ENCODE measurements around the gene PIK3AP1. TPM values are rescaled to one million over a fixed set of nuclear protein-coding genes. Genes with fewer than 3 reads are reported as not detected.

Gene PIK3AP1
- total and polyA plus RNA-seq, 2 of the 13 experiments (the other 11 are each of a cell fraction or from before 2014, with no cell fraction given), result 3.6 to 13.8 TPM

DNA sequence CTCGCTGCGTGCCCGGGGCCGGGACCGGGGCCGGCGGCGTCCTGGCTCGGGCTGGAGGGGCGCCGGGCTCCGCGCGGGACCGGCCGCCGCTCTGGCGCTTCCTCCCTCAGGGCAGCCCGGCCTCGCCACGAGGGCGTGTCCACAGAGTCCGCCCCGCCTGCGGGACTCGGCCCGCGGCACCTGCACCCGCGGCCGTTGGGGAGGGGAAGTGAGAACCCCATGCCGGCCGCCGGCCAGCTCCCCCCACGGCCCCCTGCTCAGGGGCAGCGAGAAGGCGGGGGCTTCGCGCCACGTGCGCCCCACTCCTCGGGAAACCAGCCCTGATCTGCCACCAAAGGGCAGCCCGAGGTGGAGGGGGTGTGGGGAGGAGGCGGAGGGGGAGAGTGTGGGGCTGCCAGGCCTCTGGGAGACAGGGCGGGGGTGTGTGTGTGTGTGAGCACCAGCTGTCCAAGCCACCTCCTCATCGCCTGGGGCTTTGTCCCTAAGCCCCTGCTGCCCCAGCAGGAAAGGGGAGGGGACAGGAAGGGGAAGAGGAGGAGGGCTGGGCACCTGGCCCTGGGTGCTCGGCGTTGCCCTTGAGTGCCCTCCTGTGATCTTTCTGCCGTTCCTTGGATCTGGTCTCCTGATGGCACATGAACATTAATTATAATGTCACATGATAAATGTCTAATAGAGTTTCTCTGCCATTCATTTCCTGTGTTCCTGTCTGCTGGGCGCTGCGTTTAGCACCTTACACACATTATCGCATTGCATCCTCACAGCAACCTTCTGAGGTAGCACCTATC is at the start of gene PIK3AP1 (continued):
- TF ChIP-seq MTERF4 (CRISPR knock-in tag; IDR thresholded peaks at IDR 0.05), result no peak
- TF ChIP-seq FIP1L1 (IDR thresholded peaks at IDR 0.05; ENCODE audit: borderline replicate concordance, insufficient read depth, low read depth, low read length), result no peak
- 0 out of 2 replicates have a peak, but pooled peaks have one; percentile 33 for TF ChIP-seq HNRNPL (IDR thresholded peaks at IDR 0.05; ENCODE audit: low read depth, low read length)
- no peak for TF ChIP-seq LCORL (IDR thresholded peaks at IDR 0.05)
- TF ChIP-seq LCORL (CRISPR knock-in tag; IDR thresholded peaks at IDR 0.05), result no peak
- peak; percentile 58; the same call in 1 of the 2 replicates for TF ChIP-seq SALL2 (CRISPR knock-in tag; IDR thresholded peaks at IDR 0.05)
- no peak for TF ChIP-seq GTF3A (CRISPR knock-in tag; conservative IDR thresholded peaks at IDR 0.05)
- no peak for TF ChIP-seq RCOR2 (CRISPR knock-in tag; IDR thresholded peaks at IDR 0.05)
- no peak for TF ChIP-seq SRF (IDR thresholded peaks at IDR 0.05; ENCODE audit: low read depth, low read length)
- TF ChIP-seq HCFC1 (IDR thresholded peaks at IDR 0.05; ENCODE audit: low read depth, low read length), result no peak
- TF ChIP-seq, protein P1, sequence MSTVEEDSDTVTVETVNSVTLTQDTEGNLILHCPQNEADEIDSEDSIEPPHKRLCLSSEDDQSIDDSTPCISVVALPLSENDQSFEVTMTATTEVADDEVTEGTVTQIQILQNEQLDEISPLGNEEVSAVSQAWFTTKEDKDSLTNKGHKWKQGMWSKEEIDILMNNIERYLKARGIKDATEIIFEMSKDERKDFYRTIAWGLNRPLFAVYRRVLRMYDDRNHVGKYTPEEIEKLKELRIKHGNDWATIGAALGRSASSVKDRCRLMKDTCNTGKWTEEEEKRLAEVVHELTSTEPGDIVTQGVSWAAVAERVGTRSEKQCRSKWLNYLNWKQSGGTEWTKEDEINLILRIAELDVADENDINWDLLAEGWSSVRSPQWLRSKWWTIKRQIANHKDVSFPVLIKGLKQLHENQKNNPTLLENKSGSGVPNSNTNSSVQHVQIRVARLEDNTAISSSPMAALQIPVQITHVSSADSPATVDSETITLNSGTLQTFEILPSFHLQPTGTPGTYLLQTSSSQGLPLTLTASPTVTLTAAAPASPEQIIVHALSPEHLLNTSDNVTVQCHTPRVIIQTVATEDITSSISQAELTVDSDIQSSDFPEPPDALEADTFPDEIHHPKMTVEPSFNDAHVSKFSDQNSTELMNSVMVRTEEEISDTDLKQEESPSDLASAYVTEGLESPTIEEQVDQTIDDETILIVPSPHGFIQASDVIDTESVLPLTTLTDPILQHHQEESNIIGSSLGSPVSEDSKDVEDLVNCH (CRISPR knock-in tag; IDR thresholded peaks at IDR 0.05), result no peak
- no peak for TF ChIP-seq GATAD2A (CRISPR knock-in tag; IDR thresholded peaks at IDR 0.05)
- TF ChIP-seq NR2F2 (IDR thresholded peaks at IDR 0.05; ENCODE audit: borderline replicate concordance, low read depth), result no peak
- TF ChIP-seq TCF7 (IDR thresholded peaks at IDR 0.05; ENCODE audit: low read depth), result no peak; the same call in 1 of the 2 replicates
- no peak for TF ChIP-seq MAFF (IDR thresholded peaks at IDR 0.05; ENCODE audit: low read depth, low read length)
- no peak for TF ChIP-seq ZBTB8A (CRISPR knock-in tag; IDR thresholded peaks at IDR 0.05; ENCODE audit: borderline replicate concordance, low read depth)
- TF ChIP-seq, protein P2, sequence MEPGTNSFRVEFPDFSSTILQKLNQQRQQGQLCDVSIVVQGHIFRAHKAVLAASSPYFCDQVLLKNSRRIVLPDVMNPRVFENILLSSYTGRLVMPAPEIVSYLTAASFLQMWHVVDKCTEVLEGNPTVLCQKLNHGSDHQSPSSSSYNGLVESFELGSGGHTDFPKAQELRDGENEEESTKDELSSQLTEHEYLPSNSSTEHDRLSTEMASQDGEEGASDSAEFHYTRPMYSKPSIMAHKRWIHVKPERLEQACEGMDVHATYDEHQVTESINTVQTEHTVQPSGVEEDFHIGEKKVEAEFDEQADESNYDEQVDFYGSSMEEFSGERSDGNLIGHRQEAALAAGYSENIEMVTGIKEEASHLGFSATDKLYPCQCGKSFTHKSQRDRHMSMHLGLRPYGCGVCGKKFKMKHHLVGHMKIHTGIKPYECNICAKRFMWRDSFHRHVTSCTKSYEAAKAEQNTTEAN (CRISPR knock-in tag; conservative IDR thresholded peaks at IDR 0.05), result no peak
- no peak for TF ChIP-seq ZNF136 (CRISPR knock-in tag; IDR thresholded peaks at IDR 0.05; ENCODE audit: low read depth)
- no peak for TF ChIP-seq ZNF598 (CRISPR knock-in tag; IDR thresholded peaks at IDR 0.05; ENCODE audit: borderline replicate concordance)
- TF ChIP-seq, protein P3, sequence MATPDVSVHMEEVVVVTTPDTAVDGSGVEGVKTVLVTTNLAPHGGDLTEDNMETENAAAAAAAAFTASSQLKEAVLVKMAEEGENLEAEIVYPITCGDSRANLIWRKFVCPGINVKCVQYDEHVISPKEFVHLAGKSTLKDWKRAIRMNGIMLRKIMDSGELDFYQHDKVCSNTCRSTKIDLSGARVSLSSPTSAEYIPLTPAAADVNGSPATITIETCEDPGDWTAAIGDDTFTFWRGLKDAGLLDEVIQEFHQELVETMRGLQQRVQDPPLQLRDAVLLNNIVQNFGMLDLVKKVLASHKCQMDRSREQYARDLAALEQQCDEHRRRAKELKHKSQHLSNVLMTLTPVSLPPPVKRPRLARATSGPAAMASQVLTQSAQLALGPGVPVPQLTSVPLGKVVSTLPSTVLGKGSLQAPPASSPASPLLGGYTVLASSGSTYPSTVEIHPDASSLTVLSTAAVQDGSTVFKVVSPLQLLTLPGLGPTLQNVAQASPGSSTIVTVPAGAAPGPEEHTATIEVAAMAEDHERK (CRISPR knock-in tag; IDR thresholded peaks at IDR 0.05; ENCODE audit: low read depth), result no peak
- no peak for TF ChIP-seq ZNF101 (CRISPR knock-in tag; IDR thresholded peaks at IDR 0.05; ENCODE audit: borderline replicate concordance, low read depth)
- TF ChIP-seq, protein P4, sequence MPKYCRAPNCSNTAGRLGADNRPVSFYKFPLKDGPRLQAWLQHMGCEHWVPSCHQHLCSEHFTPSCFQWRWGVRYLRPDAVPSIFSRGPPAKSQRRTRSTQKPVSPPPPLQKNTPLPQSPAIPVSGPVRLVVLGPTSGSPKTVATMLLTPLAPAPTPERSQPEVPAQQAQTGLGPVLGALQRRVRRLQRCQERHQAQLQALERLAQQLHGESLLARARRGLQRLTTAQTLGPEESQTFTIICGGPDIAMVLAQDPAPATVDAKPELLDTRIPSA (CRISPR knock-in tag; IDR thresholded peaks at IDR 0.05; ENCODE audit: borderline replicate concordance), result no peak
